ENCODE measurements around the gene SIM1.
"Not testable (repeated sequence)": the region's sequence is repeated elsewhere in the genome, so short reads cannot be mapped to it uniquely, and the experiment has no call there.

SIM1 gene

GRCh38 chr6:100420711-100421110, 44.0 kb downstream of the SIM1 start:
- no peak for DNase-seq

GRCh38 chr6:100417036-100417435, 47.7 kb downstream of the SIM1 start:
- no peak for DNase-seq

- no peak for DNase-seq
Measured at GRCh38 chr6:100415768-100416167, 49.0 kb downstream of the SIM1 start.

- no peak for DNase-seq
Measured at GRCh38 chr6:100412872-100413271, 51.8 kb downstream of the SIM1 start.

GRCh38 chr6:100404051-100404450, 60.7 kb downstream of the SIM1 start:
- DNase-seq = no peak

GRCh38 chr6:100393493-100393892, 71.2 kb downstream of the SIM1 start:
- DNase-seq = no peak

GRCh38 chr6:100392423-100392822, 72.3 kb downstream of the SIM1 start:
- no peak for DNase-seq

- no peak for DNase-seq
Measured at GRCh38 chr6:100388868-100389519, 75.7 kb downstream of the SIM1 start.

- no peak for DNase-seq
Measured at GRCh38 chr6:100382767-100383195, 81.9 kb downstream of the SIM1 start.

- DNase-seq = no peak
Measured at GRCh38 chr6:100382031-100382430, 82.7 kb downstream of the SIM1 start.

- DNase-seq = no peak
Measured at GRCh38 chr6:100381111-100381510, 83.6 kb downstream of the SIM1 start.

- no peak for DNase-seq
Measured at GRCh38 chr6:100379386-100379785, 85.3 kb downstream of the SIM1 start.

GRCh38 chr6:100378576-100378975, 86.1 kb downstream of the SIM1 start:
- no peak for DNase-seq

- DNase-seq = no peak
Measured at GRCh38 chr6:100376103-100376502, 88.6 kb downstream of the SIM1 start.

- no peak for DNase-seq
Measured at GRCh38 chr6:100372326-100373091, 92.2 kb downstream of the SIM1 start.

- no peak for DNase-seq
Measured at GRCh38 chr6:100371591-100371990, 93.1 kb downstream of the SIM1 start.

- no peak for DNase-seq
Measured at GRCh38 chr6:100370265-100370664, 94.5 kb downstream of the SIM1 start.

GRCh38 chr6:100366419-100366818, 98.3 kb downstream of the SIM1 start:
- no peak for DNase-seq

- no peak for DNase-seq
Measured at GRCh38 chr6:100363651-100364050, 101.1 kb downstream of the SIM1 start.

- not testable (repeated sequence) for DNase-seq
Measured at GRCh38 chr6:100354736-100355641, 109.7 kb downstream of the SIM1 start.

- DNase-seq = no peak
Measured at GRCh38 chr6:100353276-100354015, 111.3 kb downstream of the SIM1 start.

- no peak for DNase-seq
Measured at GRCh38 chr6:100350139-100350538, 114.6 kb downstream of the SIM1 start.

- no peak for DNase-seq
Measured at GRCh38 chr6:100349366-100349765, 115.4 kb downstream of the SIM1 start.
